Activated CD4-positive, alpha-beta memory T cell treated with anti-CD3 and anti-CD28 coated beads, Interleukin-2, amount 10 ng/mL, durations not matched to agents 7 days and 5 days (primary cell): ENCODE data around the gene NNMT. TPM values are rescaled to one million over a fixed set of nuclear protein-coding genes. Genes with fewer than 3 reads are reported as not detected.

Experiments
- CTCF ChIA-PET: fragments of 350-600 bp; sonication (Branson Sonifier 250); formaldehyde crosslinking; loops from one replicate; lab custom pipeline; 2021; ENCODE audit warnings: antibody characterized with exemption, inconsistent platforms; lab: Charles Lee
- POLR2A ChIA-PET: fragments of 350-600 bp; sonication (Branson Sonifier 250); formaldehyde crosslinking; loops from one replicate; lab custom pipeline; 2021; ENCODE audit warnings: antibody characterized with exemption; lab: Charles Lee
- DNase-seq: peaks from one replicate; pipeline ENCODE4 v3.0.0-alpha.2; 2020
- H3K27ac Mint-ChIP-seq: one replicate; pipeline ENCODE4 v1.8.0; 2021; ENCODE audit warnings: mild to moderate bottlenecking, mixed read lengths
- H3K27me3 Mint-ChIP-seq: one replicate; pipeline ENCODE4 v1.8.0; 2021; ENCODE audit warnings: mixed read lengths
- H3K36me3 Mint-ChIP-seq: one replicate; pipeline ENCODE4 v1.8.0; 2021; ENCODE audit warnings: low read depth, mixed read lengths
- H3K4me1 Mint-ChIP-seq: one replicate; pipeline ENCODE4 v1.8.0; 2021; ENCODE audit warnings: mixed read lengths
- H3K4me3 Mint-ChIP-seq: one replicate; pipeline ENCODE4 v1.8.0; 2021; ENCODE audit warnings: mild to moderate bottlenecking, mixed read lengths
- H3K9me3 Mint-ChIP-seq: one replicate; pipeline ENCODE4 v1.8.0; 2021; ENCODE audit warnings: mixed read lengths
- total RNA-seq, 2 experiments: library from RNA; stranded (reverse); gene quantifications; one replicate each; pipeline ENCODE4 v1.2.3, GENCODE V29; 2021

The NNMT gene
- total RNA-seq, 2 experiments from 2014 or later, result not detected

GRCh38 chr11:114257621-114258558 lies 38.3 kb upstream of the NNMT start:
- Mint-ChIP-seq H3K9me3 (no peaks in the 10 kb centered on the region), H3K36me3 (no peaks in the 10 kb centered on the region), H3K4me3 (no peak overlapping the region), H3K27ac (no peak overlapping the region), H3K27me3 (no peaks in the 10 kb centered on the region), H3K4me1 (no peaks in the 10 kb centered on the region)
- no peak for DNase-seq
- ChIA-PET POLR2A (no interaction called here), CTCF (interaction anchor here (5.7 to 12.3 kb wide), 4 partner anchors 9 to 361 kb away, joined by 37 to 217 read pairs (median 133); no protein-coding TSS in a partner anchor)

GRCh38 chr11:114258696-114259095 lies 37.5 kb upstream of the NNMT start:
- no peaks in the 10 kb centered on the region for H3K9me3 Mint-ChIP-seq
- POLR2A ChIA-PET, result no interaction called here

GRCh38 chr11:114259124-114259526 lies 37.1 kb upstream of the NNMT start:
- no peaks in the 10 kb centered on the region for H3K27me3 Mint-ChIP-seq
- no peaks in the 10 kb centered on the region for H3K4me1 Mint-ChIP-seq
- no peak overlapping the region for H3K27ac Mint-ChIP-seq
- ChIA-PET POLR2A (no interaction called here), CTCF (interaction anchor here (1.5 to 12.3 kb wide), 10 partner anchors 10 to 362 kb away, joined by 3 to 217 read pairs (median 25); partner anchors contain the start of gene ZBTB16)
- H3K36me3 Mint-ChIP-seq, result no peaks in the 10 kb centered on the region
- no peak overlapping the region for H3K4me3 Mint-ChIP-seq
- no peaks in the 10 kb centered on the region for H3K9me3 Mint-ChIP-seq
- DNase-seq, result no peak

More at GRCh38 chr11:114258696-114259095, 37.5 kb upstream of the NNMT start:
- CTCF ChIA-PET, result interaction anchor here (5.7 to 12.3 kb wide), 4 partner anchors 10 to 362 kb away, joined by 37 to 217 read pairs (median 133); no protein-coding TSS in a partner anchor
- no peaks in the 10 kb centered on the region for H3K27me3 Mint-ChIP-seq
- no peaks in the 10 kb centered on the region for H3K4me1 Mint-ChIP-seq
- H3K36me3 Mint-ChIP-seq, result no peaks in the 10 kb centered on the region
- H3K27ac Mint-ChIP-seq, result no peak overlapping the region
- no peak for DNase-seq
- H3K4me3 Mint-ChIP-seq, result no peak overlapping the region

GRCh38 chr11:114259551-114259983 lies 36.6 kb upstream of the NNMT start:
- no peak for DNase-seq
- H3K9me3 Mint-ChIP-seq, result no peaks in the 10 kb centered on the region
- CTCF ChIA-PET, result interaction anchor here (1.1 to 12.3 kb wide), 20 partner anchors 9 to 363 kb away, joined by 3 to 217 read pairs (median 12); partner anchors contain the start of gene ZBTB16
- POLR2A ChIA-PET, result no interaction called here
- no peak overlapping the region for H3K27ac Mint-ChIP-seq
- no peaks in the 10 kb centered on the region for H3K27me3 Mint-ChIP-seq
- H3K4me3 Mint-ChIP-seq, result no peak overlapping the region
- no peaks in the 10 kb centered on the region for H3K4me1 Mint-ChIP-seq
- no peaks in the 10 kb centered on the region for H3K36me3 Mint-ChIP-seq

- H3K9me3 Mint-ChIP-seq, result no peaks in the 10 kb centered on the region
- ChIA-PET POLR2A (interaction anchor here (1.0 to 2.2 kb wide), 4 partner anchors 12 to 195 kb away, joined by 3 to 7 read pairs (median 6); no protein-coding TSS in a partner anchor), CTCF (interaction anchor here (0.8 to 12.3 kb wide), 42 partner anchors 9 to 460 kb away, joined by 3 to 217 read pairs (median 6); partner anchors contain the start of gene ZBTB16)
- H3K27me3 Mint-ChIP-seq, result no peaks in the 10 kb centered on the region
- DNase-seq, result no peak
- no peaks in the 10 kb centered on the region for H3K4me1 Mint-ChIP-seq
- H3K27ac Mint-ChIP-seq, result no peak overlapping the region
- H3K36me3 Mint-ChIP-seq, result no peaks in the 10 kb centered on the region
- no peak overlapping the region for H3K4me3 Mint-ChIP-seq
Observed at GRCh38 chr11:114260077-114260476, 36.1 kb upstream of the NNMT start.

GRCh38 chr11:114260483-114260882 lies 35.7 kb upstream of the NNMT start:
- ChIA-PET CTCF (interaction anchor here (0.8 to 12.3 kb wide), 58 partner anchors 8 to 461 kb away, joined by 3 to 217 read pairs (median 6); partner anchors contain the start of gene ZBTB16), POLR2A (interaction anchor here (1.0 to 2.2 kb wide), 6 partner anchors 12 to 195 kb away, joined by 3 to 7 read pairs (median 4); no protein-coding TSS in a partner anchor)

GRCh38 chr11:114261791-114262190 lies 34.4 kb upstream of the NNMT start:
- ChIA-PET POLR2A (interaction anchor here (0.9 to 2.2 kb wide), 2 partner anchors 46 to 78 kb away, joined by 3 to 7 read pairs; no protein-coding TSS in a partner anchor), CTCF (interaction anchor here (0.7 to 12.3 kb wide), 36 partner anchors 10 to 456 kb away, joined by 3 to 217 read pairs (median 8); partner anchors contain the start of gene ZBTB16)
- Mint-ChIP-seq H3K36me3 (no peaks in the 10 kb centered on the region), H3K27me3 (no peaks in the 10 kb centered on the region), H3K9me3 (no peaks in the 10 kb centered on the region), H3K4me3 (no peak overlapping the region), H3K4me1 (no peaks in the 10 kb centered on the region), H3K27ac (no peak overlapping the region)
- no peak for DNase-seq

More at GRCh38 chr11:114260483-114260882, 35.7 kb upstream of the NNMT start:
- no peaks in the 10 kb centered on the region for H3K4me1 Mint-ChIP-seq
- H3K27ac Mint-ChIP-seq, result no peak overlapping the region
- H3K36me3 Mint-ChIP-seq, result no peaks in the 10 kb centered on the region
- H3K9me3 Mint-ChIP-seq, result no peaks in the 10 kb centered on the region
- H3K4me3 Mint-ChIP-seq, result no peak overlapping the region
- H3K27me3 Mint-ChIP-seq, result no peaks in the 10 kb centered on the region
- DNase-seq, result no peak

- Mint-ChIP-seq H3K4me3 (no peak overlapping the region), H3K4me1 (no peaks in the 10 kb centered on the region), H3K27ac (no peak overlapping the region), H3K9me3 (no peaks in the 10 kb centered on the region), H3K36me3 (no peaks in the 10 kb centered on the region), H3K27me3 (peaks cover 1% of the 10 kb centered on the region)
- CTCF ChIA-PET, result interaction anchor here (0.6 to 12.3 kb wide), 22 partner anchors 9 to 457 kb away, joined by 3 to 217 read pairs (median 8); partner anchors contain the start of gene ZBTB16
- peak; percentile 24 for DNase-seq
- POLR2A ChIA-PET, result interaction anchor here (1.1 kb wide), 1 partner anchor 269 kb away, joined by 3 read pairs; no protein-coding TSS in a partner anchor
Observed at GRCh38 chr11:114262681-114263512, 33.3 kb upstream of the NNMT start.

GRCh38 chr11:114263513-114264170 lies 32.6 kb upstream of the NNMT start:
- H3K4me1 Mint-ChIP-seq, result no peaks in the 10 kb centered on the region
- H3K4me3 Mint-ChIP-seq, result no peak overlapping the region
- DNase-seq, result no peak
- H3K27ac Mint-ChIP-seq, result no peak overlapping the region
- no peaks in the 10 kb centered on the region for H3K36me3 Mint-ChIP-seq
- ChIA-PET CTCF (interaction anchor here (1.0 to 12.3 kb wide), 12 partner anchors 8 to 371 kb away, joined by 3 to 217 read pairs (median 10); partner anchors contain the start of gene ZBTB16), POLR2A (interaction anchor here (1.1 kb wide), 1 partner anchor 270 kb away, joined by 3 read pairs; no protein-coding TSS in a partner anchor)
- H3K27me3 Mint-ChIP-seq, result peaks cover 3% of the 10 kb centered on the region
- H3K9me3 Mint-ChIP-seq, result no peaks in the 10 kb centered on the region

- Mint-ChIP-seq H3K4me1 (no peaks in the 10 kb centered on the region), H3K4me3 (no peak overlapping the region), H3K36me3 (no peaks in the 10 kb centered on the region), H3K27me3 (peaks cover 7% of the 10 kb centered on the region), H3K9me3 (no peaks in the 10 kb centered on the region), H3K27ac (no peak overlapping the region)
- DNase-seq, result no peak
- ChIA-PET CTCF (interaction anchor here (1.1 to 12.3 kb wide), 4 partner anchors 210 to 368 kb away, joined by 4 to 217 read pairs (median 133); no protein-coding TSS in a partner anchor), POLR2A (no interaction called here)
Observed at GRCh38 chr11:114264381-114264780, 31.8 kb upstream of the NNMT start.

GRCh38 chr11:114265122-114265878 lies 30.9 kb upstream of the NNMT start:
- Mint-ChIP-seq H3K9me3 (no peaks in the 10 kb centered on the region), H3K4me3 (no peak overlapping the region)

More at GRCh38 chr11:114265122-114265878, 30.9 kb upstream of the NNMT start:
- CTCF ChIA-PET, result interaction anchor here (1.1 to 12.3 kb wide), 3 partner anchors 211 to 368 kb away, joined by 4 to 217 read pairs (median 118); no protein-coding TSS in a partner anchor
- POLR2A ChIA-PET, result interaction anchor here (0.8 kb wide), 1 partner anchor 105 kb away, joined by 3 read pairs; no protein-coding TSS in a partner anchor
- H3K27me3 Mint-ChIP-seq, result peaks cover 10% of the 10 kb centered on the region
- no peaks in the 10 kb centered on the region for H3K36me3 Mint-ChIP-seq
- no peaks in the 10 kb centered on the region for H3K4me1 Mint-ChIP-seq
- H3K27ac Mint-ChIP-seq, result no peak overlapping the region
- DNase-seq, result no peak
